GM12878 (cell line): ENCODE data around the gene ATF3. TPM values are rescaled to one million over a fixed set of nuclear protein-coding genes. Genes with fewer than 3 reads are reported as not detected.

ENCODE experiments used
- ATAC-seq: fragments of 200-7000 bp; cut with Tn5 transposase; 3 replicates; pipeline ENCODE4 v1.9.1; 2020; ENCODE audit warnings: mild to moderate bottlenecking, moderate library complexity
- BruUV-seq: library from RNA; stranded (reverse); fragments of 400-500 nt; replicated peaks from 2 replicates; lab custom pipeline; 2021; lab: Mats Ljungman, UMichigan
- CTCF ChIA-PET: fragments of 300-600 bp; sonication (Branson Sonifier 250); formaldehyde crosslinking; extraction: SDS; loops from one replicate; lab custom pipeline; 2021; ENCODE audit warnings: inconsistent platforms; lab: Yijun Ruan, JAX
- POLR2A ChIA-PET: fragments of 350-600 bp; formaldehyde crosslinking; extraction: SDS; loops from one replicate; lab custom pipeline; 2021; ENCODE audit warnings: inconsistent platforms; lab: Charles Lee
- RAD21 ChIA-PET: fragments of 300-600 bp; sonication (Branson Sonifier 250); formaldehyde crosslinking; loops from one replicate; lab custom pipeline; 2023; ENCODE audit warnings: antibody characterized with exemption; ENCODE audit not compliant: unreplicated experiment; lab: Charles Lee
- SMC1A ChIA-PET: fragments of 300-600 bp; sonication (Branson Sonifier 250); formaldehyde crosslinking; loops from one replicate; lab custom pipeline; 2023; ENCODE audit not compliant: unreplicated experiment, uncharacterized antibody; lab: Charles Lee
- DNase-seq: peaks from one replicate; pipeline ENCODE4 v3.0.0-alpha.2; 2011; ENCODE audit warnings: low read depth, low spot score
- FAIRE-seq: peaks from 3 replicates; lab custom pipeline; 2011; peaks lifted over from hg19 to GRCh38; lab: Jason Lieb, UNC
- H2AFZ ChIP-seq: 2 replicates; pipeline ENCODE4 v1.6.0; 2011; ENCODE audit warnings: low read depth, low read length, control low read depth; ENCODE audit not compliant: control insufficient read depth
- H3K27ac ChIP-seq: 2 replicates; pipeline ENCODE4 v1.5.1; 2011; ENCODE audit warnings: control low read depth; ENCODE audit not compliant: control insufficient read depth, insufficient read depth
- H3K27me3 ChIP-seq, 2 experiments: replicated peaks in 1 of 2; 2 replicates each; pipeline versions ENCODE4 v1.6.0 to v1.6.1; 2011; ENCODE audit warnings: low read length in 1 of 2; ENCODE audit not compliant: control insufficient read depth in 2 of 2, insufficient read depth in 2 of 2
- H3K36me3 ChIP-seq, 2 experiments: 2 replicates each; pipeline ENCODE4 v1.5.1; 2011; ENCODE audit warnings: low read length in 1 of 2; ENCODE audit not compliant: control insufficient read depth in 2 of 2, insufficient read depth in 2 of 2
- H3K4me1 ChIP-seq: 2 replicates; pipeline ENCODE4 v1.6.1; 2011; ENCODE audit warnings: mild to moderate bottlenecking, low read length, moderate library complexity, mixed read lengths; ENCODE audit not compliant: control insufficient read depth, insufficient read depth
- H3K4me2 ChIP-seq: 2 replicates; pipeline ENCODE4 v1.6.0; 2011; ENCODE audit warnings: control low read depth; ENCODE audit not compliant: control insufficient read depth, insufficient read depth
- H3K4me3 ChIP-seq: fragments of 200-600 bp; sonication (generic); 2 replicates; pipeline ENCODE4 v1.5.1; 2016
- H3K79me2 ChIP-seq: 2 replicates; pipeline ENCODE4 v1.6.0; 2011; ENCODE audit warnings: low read length; ENCODE audit not compliant: control insufficient read depth, insufficient read depth
- H3K9ac ChIP-seq: 2 replicates; pipeline ENCODE4 v1.8.0; 2011; ENCODE audit warnings: low read length, control low read depth, mixed read lengths; ENCODE audit not compliant: control insufficient read depth, insufficient read depth
- H3K9me3 ChIP-seq: replicated peaks from 3 replicates; pipeline ENCODE4 v1.5.1; 2011; ENCODE audit warnings: mild to moderate bottlenecking, low read length; ENCODE audit not compliant: control insufficient read depth, insufficient read depth
- H4K20me1 ChIP-seq: 2 replicates; pipeline ENCODE4 v1.6.0; 2011; ENCODE audit not compliant: control insufficient read depth, insufficient read depth
- NKRF ChIP-seq: fragments of 450-650 bp; conservative IDR thresholded peaks from 2 replicates; pipeline ENCODE4 v1.6.1; 2017; ENCODE audit warnings: mild to moderate bottlenecking, moderate library complexity
- POLR2AphosphoS5 ChIP-seq: IDR thresholded peaks from 2 replicates; pipeline ENCODE4 v1.6.1; 2011; ENCODE audit warnings: mild to moderate bottlenecking, low read length, inconsistent platforms
- SP1 ChIP-seq: IDR thresholded peaks from one replicate; pipeline ENCODE4 v1.6.1; 2011; ENCODE audit warnings: low read depth, low read length
- WGBS: methylation state at CpG from one replicate; pipeline ENCODE4 v1.1.6; 2016; ENCODE audit warnings: low lambda C conversion rate; ENCODE audit not compliant: insufficient replicate concordance, insufficient coverage; ENCODE audit errors: missing lambda C conversion rate; 5-methylcytosine and 5-hydroxymethylcytosine counted together
- in situ Hi-C: fragments of 300-500 bp; cut with MboI; formaldehyde crosslinking; loops from 9 replicates; pipeline ENCODE4 v1.14.3; 2018; ENCODE audit warnings: mixed read lengths
- intact Hi-C: fragments of 100-400 bp; cut with micrococcal nuclease; formaldehyde crosslinking; loops from one replicate; pipeline ENCODE4 v1.14.2; 2022; ENCODE audit not compliant: unreplicated experiment
- polyA plus RNA-seq, 11 experiments: library from polyadenylated mRNA; depleted of rRNA in 4 of 11; unstranded in 6 of 11; stranded (reverse) in 5 of 11; fragments of >200 nt; fragmentation: Nextera tagmentation in 4 of 11; fragmentation: Illumina TruSeq in 1 of 11; extraction: Ambion mirVana in 4 of 11; extraction: Trizol in 1 of 11; gene quantifications; 1 replicate in 1 of 11; 2 replicates in 10 of 11; pipeline versions ENCODE4 v1.2.1 to v1.2.3, GENCODE V29; 2011 to 2016; ENCODE audit warnings: inconsistent platforms in 2 of 11, missing spikeins in 2 of 11, low read depth in 1 of 11
- total RNA-seq, 4 experiments: library from RNA; depleted of rRNA in 3 of 4; stranded (reverse); fragments of >200 nt in 3 of 4; fragmentation: Illumina TruSeq in 1 of 4; extraction: Trizol in 1 of 4; gene quantifications; 2 replicates each; pipeline versions ENCODE4 v1.2.1 to v1.2.3, GENCODE V29; 2013 to 2021

ATF3 gene
- total and polyA plus RNA-seq, 10 of the 15 experiments (the other 5 are each of a cell fraction or from before 2014, with no cell fraction given) = 3.0 to 13.9 (median 8.3) TPM

GRCh38 chr1:212596798-212597197 is 11.8 kb upstream of the ATF3 start:
- ChIA-PET POLR2A (interaction anchor here (0.5 to 3.0 kb wide), 11 partner anchors 10 to 120 kb away, joined by 3 to 48 read pairs (median 6); partner anchors contain the start of gene ATF3), CTCF (interaction anchor here (0.6 to 2.9 kb wide), 22 partner anchors 9 to 434 kb away, joined by 3 to 22 read pairs (median 5); partner anchors contain the start of gene ATF3), SMC1A (interaction anchor here (0.7 to 5.0 kb wide), 21 partner anchors 9 to 141 kb away, joined by 3 to 41 read pairs (median 4); partner anchors contain the start of gene ATF3), RAD21 (interaction anchor here (0.7 to 2.8 kb wide), 17 partner anchors 9 to 473 kb away, joined by 3 to 30 read pairs (median 6); partner anchors contain the start of gene ATF3)
- Histone ChIP-seq H3K4me2 (peak overlapping the region; percentile 56), H3K9me3 (no peaks in the 10 kb centered on the region), H2AFZ (peak overlapping the region; percentile 92), H3K27me3 (no peaks in the 10 kb centered on the region), H3K36me3 (no peaks in the 10 kb centered on the region), H4K20me1 (no peaks in the 10 kb centered on the region), H3K27ac (peak overlapping the region; percentile 95), H3K4me1 (peaks cover 17% of the 10 kb centered on the region), H3K9ac (peak overlapping the region; percentile 24; the same call in 1 of the 2 replicates), H3K4me3 (no peak overlapping the region), H3K79me2 (no peaks in the 10 kb centered on the region)
- TF ChIP-seq SP1 (no peak), NKRF (no peak), POLR2AphosphoS5 (0 out of 2 replicates have a peak, but pooled peaks have one; percentile 1)
- intact Hi-C loops (loop anchor here (1.0 kb wide), 2 partner anchors 12 to 29 kb away; partner anchors contain the start of gene ATF3), in situ Hi-C loops (no loop called here)
- no peak for DNase-seq
- BruUV-seq = TSS peak; percentile 99
- WGBS = 80% methylated on average over 3 of the region's 3 CpGs
- no peak for ATAC-seq
- no peak for FAIRE-seq
